Fibroblast of gingiva (primary cell): ENCODE measurements around the gene CNPPD1.
"Not testable (repeated sequence)": the region's sequence is repeated elsewhere in the genome, so short reads cannot be mapped to it uniquely, and the experiment has no call there.

ENCODE experiments used
- DNase-seq: peaks from one replicate; pipeline ENCODE4 v3.0.0-alpha.2; 2011; ENCODE audit warnings: low read depth

Gene CNPPD1

DNA sequence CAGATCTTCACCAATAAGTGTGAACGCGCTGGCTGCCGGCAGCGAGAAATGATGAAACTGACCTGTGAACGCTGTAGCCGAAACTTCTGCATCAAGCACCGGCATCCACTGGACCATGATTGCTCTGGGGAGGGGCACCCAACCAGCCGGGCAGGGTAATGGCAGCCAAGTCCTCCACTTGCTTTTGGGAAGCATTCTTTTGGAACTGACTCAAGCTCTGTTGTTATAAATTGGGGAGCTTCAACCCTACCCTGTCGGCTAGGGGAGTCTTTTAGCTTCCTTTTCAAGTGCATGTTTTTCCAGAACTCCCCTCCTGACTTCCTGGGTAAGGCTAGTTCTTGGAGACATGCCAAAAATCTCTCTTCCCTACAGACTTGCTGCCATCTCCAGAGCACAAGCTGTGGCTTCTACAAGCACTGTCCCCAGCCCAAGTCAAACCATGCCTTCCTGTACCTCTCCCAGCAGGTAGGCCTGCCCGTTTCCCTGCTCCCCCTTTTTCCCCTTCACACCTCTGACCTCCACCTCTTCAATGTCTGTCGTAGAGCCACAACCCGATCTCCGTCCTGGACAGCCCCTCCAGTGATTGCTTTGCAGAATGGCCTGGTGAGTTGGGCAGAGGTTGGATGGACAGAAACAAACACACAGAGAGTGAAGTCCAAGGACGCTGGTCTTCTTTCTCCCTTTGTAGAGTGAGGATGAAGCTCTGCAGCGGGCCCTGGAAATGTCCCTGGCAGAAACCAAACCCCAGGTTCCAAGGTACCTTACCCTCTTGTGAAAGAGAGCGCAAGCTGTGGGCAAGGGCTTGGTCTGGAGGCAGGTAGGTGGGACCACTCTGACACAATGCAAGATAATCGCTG is 31.4 kb upstream of the CNPPD1 start:
- DNase-seq: peak; percentile 40

GRCh38 chr2:219207134-219207883 is 30.6 kb upstream of the CNPPD1 start:
- no peak for DNase-seq

DNA sequence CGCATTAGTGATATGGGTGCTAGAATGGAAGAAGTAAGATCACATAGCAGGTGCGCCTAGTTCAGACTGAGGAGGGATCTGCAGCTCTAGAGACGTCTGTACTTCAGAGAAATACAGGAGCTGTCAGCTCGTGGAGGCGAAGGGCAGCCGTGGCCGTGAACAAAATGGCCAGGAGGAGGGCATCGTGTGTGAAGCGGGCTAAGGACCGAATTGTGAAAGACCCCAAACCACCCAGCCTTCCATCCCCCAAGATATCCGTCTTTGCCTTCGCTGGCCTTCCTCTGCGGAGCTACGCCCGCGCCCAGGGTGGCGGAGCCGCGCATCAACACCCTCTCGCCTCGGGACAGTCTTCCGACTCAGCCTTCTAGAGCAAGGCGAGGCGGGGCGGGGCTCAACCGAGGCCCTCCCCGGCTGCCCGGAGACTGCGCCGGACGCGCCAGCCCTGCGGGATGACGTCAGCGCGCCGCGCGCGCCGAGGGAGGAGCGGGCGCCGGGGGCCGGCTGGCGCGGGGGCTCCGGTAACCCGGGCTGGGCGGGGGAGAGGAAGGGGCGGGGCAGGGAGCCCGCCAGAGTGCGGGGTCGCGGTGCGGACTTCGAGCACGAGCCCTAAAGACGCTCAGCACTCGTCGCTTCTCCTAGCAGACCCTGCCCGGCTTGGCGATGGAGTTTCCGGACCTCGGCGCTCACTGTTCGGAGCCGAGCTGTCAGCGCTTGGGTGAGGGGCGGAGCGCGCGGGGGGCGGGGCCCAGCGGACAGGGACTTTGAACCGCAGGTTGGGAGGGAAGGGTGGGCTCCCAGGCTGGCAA is 29.8 kb upstream of the CNPPD1 start, which contains the start of gene ZFAND2B:
Gene ZFAND2B (plus strand): TSS at position 455 of the 806 bp plus-strand sequence. CDS start 206 bp downstream, at position 661.
- peak; percentile 89 for DNase-seq

- no peak for DNase-seq
Measured at GRCh38 chr2:219205981-219206327, 29.2 kb upstream of the CNPPD1 start.

- DNase-seq: no peak
Measured at GRCh38 chr2:219205165-219205538, 28.4 kb upstream of the CNPPD1 start.

DNA sequence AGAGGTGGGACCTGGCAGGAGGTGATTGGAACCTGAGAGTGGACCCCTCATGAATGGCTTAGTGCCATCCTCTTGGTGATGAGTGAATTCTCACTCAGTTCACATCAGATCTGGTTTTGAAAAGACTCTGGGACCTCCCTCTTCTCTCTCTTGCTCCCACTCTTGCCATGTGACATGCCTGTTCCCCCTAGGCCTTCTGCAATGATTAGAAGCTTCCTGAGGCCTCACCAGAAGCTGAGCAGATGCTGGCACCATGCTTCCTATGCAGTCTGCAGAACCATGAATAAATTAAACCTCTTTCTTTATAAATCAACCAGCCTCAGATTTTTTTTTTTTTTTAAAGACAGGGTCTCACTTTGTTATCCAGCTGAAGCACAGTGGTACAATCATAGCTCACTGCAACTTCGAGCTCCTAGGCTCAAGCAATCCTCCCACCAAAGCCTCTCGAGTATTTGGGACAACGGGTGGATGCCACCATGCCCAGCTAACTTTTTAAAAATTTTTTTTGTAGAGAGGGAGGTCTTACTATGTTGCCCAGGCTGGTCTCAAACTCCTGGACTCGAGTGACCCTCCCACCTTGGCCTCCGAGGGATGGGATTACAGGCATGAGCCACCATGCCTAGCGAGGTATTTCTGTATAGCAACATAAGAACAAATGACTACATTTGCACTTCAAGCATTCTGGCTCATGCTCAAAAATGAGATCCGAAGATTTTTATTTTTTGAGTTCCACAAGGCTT is 27.9 kb upstream of the CNPPD1 start:
- DNase-seq: no peak

- DNase-seq: not testable (repeated sequence)
Measured at GRCh38 chr2:219201331-219201730, 24.6 kb upstream of the CNPPD1 start.

- not testable (repeated sequence) for DNase-seq
Measured at GRCh38 chr2:219200502-219201326, 24.0 kb upstream of the CNPPD1 start.

DNA sequence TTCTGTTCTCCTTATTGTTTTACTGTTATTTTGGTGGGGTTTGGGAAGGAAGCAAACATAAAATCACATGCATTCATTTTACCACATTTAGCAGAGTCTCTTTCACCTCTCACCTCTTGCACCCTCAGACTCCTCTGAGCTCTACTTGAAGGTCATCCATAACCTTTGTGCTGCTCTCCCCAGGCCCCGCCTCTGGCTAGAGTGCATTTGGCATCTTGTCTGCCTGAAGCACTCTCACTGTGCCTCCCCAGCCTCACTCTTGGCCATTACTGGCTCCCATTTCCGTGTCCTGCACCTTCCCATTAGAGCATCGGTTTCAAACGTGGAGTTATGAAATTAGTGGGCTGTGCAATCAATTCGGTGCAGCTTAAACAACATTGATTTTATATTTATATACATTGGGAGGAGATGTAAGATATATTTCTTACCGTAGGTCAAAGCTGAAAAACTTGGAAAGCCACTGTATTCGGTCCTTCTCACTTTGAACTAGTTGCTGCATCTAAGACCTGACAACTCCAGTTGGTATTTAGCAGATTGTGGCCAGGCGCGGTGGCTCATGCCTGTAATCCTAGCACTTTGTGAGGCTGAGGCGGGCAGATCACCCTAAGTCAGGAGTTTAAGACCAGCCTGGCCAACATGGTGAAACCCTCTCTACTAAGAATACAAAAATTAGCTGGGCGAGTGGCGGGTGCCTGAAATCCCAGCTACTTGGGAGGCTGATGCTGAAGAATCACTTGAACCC is 22.9 kb upstream of the CNPPD1 start:
- no peak for DNase-seq

GRCh38 chr2:219198974-219199373 is 22.2 kb upstream of the CNPPD1 start:
- DNase-seq: no peak

DNA sequence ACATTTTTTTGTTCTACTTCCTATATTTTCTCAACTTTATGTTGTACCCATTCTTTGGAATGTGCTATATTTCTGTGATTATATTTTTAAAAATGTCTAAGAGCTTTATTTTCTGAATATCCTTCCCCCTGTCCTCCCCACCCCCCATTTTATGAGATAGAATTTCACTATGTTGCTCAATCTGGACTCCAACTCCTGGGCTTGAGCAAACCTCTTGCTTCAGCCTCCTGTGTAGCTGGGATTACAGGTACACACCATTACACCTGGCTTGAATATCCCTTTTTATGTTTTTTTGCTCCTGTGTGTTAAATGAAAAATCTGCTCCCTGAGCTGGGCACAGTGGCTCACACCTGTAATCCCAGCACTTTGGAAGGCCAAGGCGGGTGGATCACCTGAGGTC is 20.7 kb upstream of the CNPPD1 start:
- no peak for DNase-seq

GRCh38 chr2:219186754-219187456 is 10.2 kb upstream of the CNPPD1 start:
- no peak for DNase-seq

DNA sequence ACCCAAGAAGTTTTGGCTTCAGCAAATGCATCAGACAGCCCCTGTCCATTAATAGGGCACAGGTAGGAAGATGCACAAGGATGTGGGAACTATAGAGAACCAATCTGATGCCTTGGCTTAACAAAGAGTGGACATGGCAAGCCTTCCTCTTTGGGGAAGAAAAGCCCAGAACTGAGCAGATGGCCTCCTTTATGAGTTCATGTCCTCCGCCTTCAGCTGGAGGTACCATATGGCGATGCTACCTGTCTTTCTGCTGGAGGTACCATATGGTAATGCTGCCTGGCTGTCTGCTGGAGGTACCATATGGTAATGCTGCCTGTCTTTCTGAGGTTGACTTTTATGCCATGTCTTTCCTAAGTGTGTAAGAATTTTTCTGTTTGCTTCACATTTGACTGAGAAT is 7.4 kb upstream of the CNPPD1 start:
- no peak for DNase-seq

DNA sequence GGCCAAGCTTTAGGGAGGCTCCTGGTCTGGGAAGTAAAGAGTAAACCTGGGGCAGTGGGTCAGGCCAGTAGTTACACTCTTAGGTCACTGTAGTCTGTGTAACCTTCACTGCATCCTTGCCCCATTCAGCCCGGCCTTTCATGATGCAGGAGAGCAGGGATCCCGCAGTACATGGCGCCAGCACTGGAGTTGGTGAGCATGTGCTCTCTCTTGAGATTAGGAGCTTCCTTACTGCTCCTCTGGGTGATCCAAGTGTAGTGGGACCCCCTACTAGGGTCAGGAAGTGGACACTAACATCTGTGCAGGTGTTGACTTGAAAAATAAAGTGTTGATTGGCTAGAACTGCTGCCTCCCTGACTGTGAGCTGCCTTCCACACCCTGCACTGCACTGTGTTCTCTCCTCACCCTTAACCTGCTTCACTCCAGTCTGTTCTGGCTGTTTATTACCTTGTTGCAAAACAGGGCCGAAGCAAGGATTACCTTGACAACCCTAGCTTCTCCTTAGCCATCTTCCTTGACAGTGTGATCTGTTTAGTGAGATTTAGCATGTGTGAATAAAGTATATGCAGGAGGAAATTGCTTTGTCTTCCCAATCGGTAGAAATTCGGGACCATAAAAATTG is 6.5 kb upstream of the CNPPD1 start:
- DNase-seq: no peak

GRCh38 chr2:219182331-219183150 is 5.8 kb upstream of the CNPPD1 start:
- DNase-seq: no peak

DNA sequence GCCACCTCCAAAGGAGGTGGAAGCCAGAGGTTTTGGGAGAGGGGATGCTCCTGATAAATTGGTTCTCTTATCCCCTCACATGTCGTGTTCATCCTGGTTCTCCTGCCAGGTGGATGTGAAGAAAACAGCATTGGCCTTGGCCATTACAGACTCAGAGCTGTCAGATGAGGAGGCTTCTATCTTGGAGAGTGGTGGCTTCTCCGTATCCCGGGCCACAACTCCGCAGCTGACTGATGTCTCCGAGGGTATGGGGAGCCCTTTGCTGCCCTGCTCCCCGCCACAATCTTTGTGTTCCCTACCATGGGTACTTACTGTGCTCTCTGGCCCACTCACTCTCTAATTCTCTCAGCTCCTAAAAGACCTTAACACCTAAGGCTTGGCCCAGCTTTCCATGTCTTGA is 4.8 kb upstream of the CNPPD1 start:
- no peak for DNase-seq

DNA sequence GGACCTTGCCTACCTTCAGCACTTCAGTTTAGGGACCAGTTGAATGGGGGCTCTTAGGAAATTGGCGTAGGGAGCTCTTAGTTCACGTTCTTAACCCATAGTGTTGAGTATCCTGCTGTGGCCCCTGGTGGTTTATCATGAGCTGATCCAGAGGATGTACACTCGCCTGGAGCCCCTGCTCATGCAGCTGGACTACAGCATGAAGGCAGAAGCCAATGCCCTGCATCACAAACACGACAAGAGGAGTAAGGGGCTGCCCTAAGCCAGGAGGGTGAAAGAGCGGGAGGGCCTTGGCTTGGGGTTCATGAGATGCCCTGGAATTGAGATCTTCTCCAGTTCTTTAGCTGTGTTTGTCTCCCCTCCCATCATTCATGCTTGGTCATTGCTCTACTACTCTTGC is 4.2 kb upstream of the CNPPD1 start:
- DNase-seq: no peak
